WI38 (cell line): Measurements from ENCODE around the gene ITGB8.

ENCODE experiments used
- H3K4me3 ChIP-seq: 2 replicates; pipeline ENCODE4 v1.5.1; 2011; ENCODE audit warnings: low read depth, mild to moderate bottlenecking, control low read depth, low read length
- CTCF ChIP-seq: IDR thresholded peaks from 2 replicates; pipeline ENCODE4 v1.5.1; 2012; ENCODE audit warnings: low read depth, mild to moderate bottlenecking, control low read depth, low read length

The ITGB8 gene

GRCh38 chr7:20358106-20358505, 27.4 kb downstream of the ITGB8 start:
- no peak overlapping the region for H3K4me3 ChIP-seq
- TF ChIP-seq CTCF: no peak

GRCh38 chr7:20358762-20359282, 28.1 kb downstream of the ITGB8 start:
- H3K4me3 ChIP-seq: no peak overlapping the region
- no peak for TF ChIP-seq CTCF

- no peak for TF ChIP-seq CTCF
- no peak overlapping the region for H3K4me3 ChIP-seq
Observed at GRCh38 chr7:20359341-20359963, 28.8 kb downstream of the ITGB8 start.

- no peak for TF ChIP-seq CTCF
- no peak overlapping the region for H3K4me3 ChIP-seq
Observed at GRCh38 chr7:20362574-20363253, 32.0 kb downstream of the ITGB8 start.

- TF ChIP-seq CTCF: no peak
- H3K4me3 ChIP-seq: no peak overlapping the region
Observed at GRCh38 chr7:20364571-20365196, 34.0 kb downstream of the ITGB8 start.

- no peak overlapping the region for H3K4me3 ChIP-seq
- TF ChIP-seq CTCF: no peak
Observed at GRCh38 chr7:20365486-20365885, 34.8 kb downstream of the ITGB8 start.

GRCh38 chr7:20374399-20374798, 43.7 kb downstream of the ITGB8 start:
- no peak overlapping the region for H3K4me3 ChIP-seq
- no peak for TF ChIP-seq CTCF
